ENCODE data around the gene ESM1.

GRCh38 chr5:54969242-54969641, 16.2 kb downstream of the ESM1 start:
- TF ChIP-seq SPI1 (IDR thresholded peaks at IDR 0.05; ENCODE audit: low read depth, low read length) = no peak
- TF ChIP-seq POLR2A (IDR thresholded peaks at IDR 0.05; ENCODE audit: low read depth, low read length) = no peak
- no peak for TF ChIP-seq POLR2AphosphoS5 (IDR thresholded peaks at IDR 0.05; ENCODE audit: low read depth, low read length)

Measured in GM12891 (cell line).